H9 (cell line): ENCODE data around the gene KCNJ12. TPM values are rescaled to one million over a fixed set of nuclear protein-coding genes. Genes with fewer than 3 reads are reported as not detected.
"Not testable (repeated sequence)": the region's sequence is repeated elsewhere in the genome, so short reads cannot be mapped to it uniquely, and the experiment has no call there.

Experiments
- DNase-seq: peaks from one replicate; pipeline ENCODE4 v3.0.0-alpha.2; 2017
- H2AFZ ChIP-seq: one replicate; pipeline ENCODE4 v1.6.1; 2013; ENCODE audit warnings: mild to moderate bottlenecking, low read length, control low read depth, moderate library complexity
- H2AK5ac ChIP-seq: 2 replicates; pipeline ENCODE4 v1.6.1; 2013; ENCODE audit warnings: low read length, control low read depth, mixed read lengths; ENCODE audit not compliant: insufficient read length
- H2BK120ac ChIP-seq: one replicate; pipeline ENCODE4 v1.6.1; 2013; ENCODE audit warnings: low read depth, mild to moderate bottlenecking, low read length, control low read depth, inconsistent platforms; ENCODE audit not compliant: poor library complexity, severe bottlenecking
- H2BK12ac ChIP-seq: 2 replicates; pipeline ENCODE4 v1.6.1; 2013; ENCODE audit warnings: low read length, control low read depth, mixed read lengths, low read depth; ENCODE audit not compliant: insufficient read length
- H2BK15ac ChIP-seq: 2 replicates; pipeline ENCODE4 v1.6.1; 2013; ENCODE audit warnings: low read depth, low read length, control low read depth
- H2BK20ac ChIP-seq: one replicate; pipeline ENCODE4 v1.6.1; 2013; ENCODE audit warnings: low read depth, mild to moderate bottlenecking, low read length, control low read depth, inconsistent platforms; ENCODE audit not compliant: poor library complexity, severe bottlenecking
- H2BK5ac ChIP-seq: 2 replicates; pipeline ENCODE4 v1.6.1; 2013; ENCODE audit warnings: low read length, control low read depth, mixed read lengths; ENCODE audit not compliant: insufficient read length
- H3K14ac ChIP-seq: 2 replicates; pipeline ENCODE4 v1.6.1; 2013; ENCODE audit warnings: low read length, control low read depth; ENCODE audit not compliant: insufficient read depth
- H3K18ac ChIP-seq: 2 replicates; pipeline ENCODE4 v1.6.1; 2013; ENCODE audit warnings: low read depth, mild to moderate bottlenecking, mixed read lengths, low read length, control low read depth; ENCODE audit not compliant: insufficient read length
- H3K23ac ChIP-seq: 2 replicates; pipeline ENCODE4 v1.6.1; 2013; ENCODE audit warnings: low read length, control low read depth, mixed read lengths, low read depth; ENCODE audit not compliant: insufficient read length
- H3K23me2 ChIP-seq: 2 replicates; pipeline ENCODE4 v1.6.1; 2013; ENCODE audit warnings: low read depth, mild to moderate bottlenecking, mixed read lengths, low read length, control low read depth; ENCODE audit not compliant: insufficient read length, poor library complexity, severe bottlenecking
- H3K27ac ChIP-seq: 2 replicates; pipeline ENCODE4 v1.5.1; 2013; ENCODE audit warnings: low read length, control low read depth, mixed read lengths, low read depth; ENCODE audit not compliant: insufficient read length
- H3K27me3 ChIP-seq: 2 replicates; pipeline ENCODE4 v1.6.1; 2013; ENCODE audit warnings: low read length, control low read depth, inconsistent platforms; ENCODE audit not compliant: insufficient read depth
- H3K4ac ChIP-seq: 2 replicates; pipeline ENCODE4 v1.6.1; 2013; ENCODE audit warnings: low read depth, mild to moderate bottlenecking, control low read depth, inconsistent platforms, low read length, moderate library complexity
- H3K4me1 ChIP-seq: 2 replicates; pipeline ENCODE4 v1.6.1; 2013; ENCODE audit warnings: low read length, control low read depth, inconsistent platforms; ENCODE audit not compliant: insufficient read depth
- H3K4me2 ChIP-seq: 2 replicates; pipeline ENCODE4 v1.6.1; 2013; ENCODE audit warnings: low read length, control low read depth, mixed read lengths; ENCODE audit not compliant: insufficient read length, insufficient read depth
- H3K56ac ChIP-seq: 2 replicates; pipeline ENCODE4 v1.6.1; 2013; ENCODE audit warnings: low read depth, mild to moderate bottlenecking, mixed read lengths, low read length, control low read depth; ENCODE audit not compliant: insufficient read length
- H3K79me1 ChIP-seq: 2 replicates; pipeline ENCODE4 v1.6.1; 2013; ENCODE audit warnings: low read depth, mild to moderate bottlenecking, moderate library complexity, low read length, control low read depth, inconsistent platforms; ENCODE audit not compliant: insufficient read depth, poor library complexity, severe bottlenecking
- H3K79me2 ChIP-seq: 2 replicates; pipeline ENCODE4 v1.6.1; 2013; ENCODE audit warnings: low read length, control low read depth, inconsistent platforms; ENCODE audit not compliant: insufficient read depth
- H3K9ac ChIP-seq: 2 replicates; pipeline ENCODE4 v1.6.1; 2013; ENCODE audit warnings: low read length, control low read depth, mixed read lengths; ENCODE audit not compliant: insufficient read length; ENCODE audit errors: extremely low read depth
- H3K9me3 ChIP-seq: one replicate; pipeline ENCODE4 v1.6.1; 2013; ENCODE audit warnings: low read depth, low read length, inconsistent platforms; ENCODE audit not compliant: control insufficient read depth
- H3T11ph ChIP-seq: one replicate; pipeline ENCODE4 v1.6.1; 2013; ENCODE audit warnings: mild to moderate bottlenecking, low read length, control low read depth, inconsistent platforms
- H4K20me1 ChIP-seq: one replicate; pipeline ENCODE4 v1.6.1; 2013; ENCODE audit not compliant: control insufficient read depth, insufficient read length, insufficient read depth
- H4K5ac ChIP-seq: 2 replicates; pipeline ENCODE4 v1.6.1; 2013; ENCODE audit warnings: low read depth, mild to moderate bottlenecking, mixed read lengths, low read length, control low read depth; ENCODE audit not compliant: insufficient read length
- H4K8ac ChIP-seq: replicated peaks from 2 replicates; pipeline ENCODE4 v1.6.1; 2013; ENCODE audit warnings: low read length, control low read depth, mixed read lengths, low read depth; ENCODE audit not compliant: insufficient read length
- H4K91ac ChIP-seq: 2 replicates; pipeline ENCODE4 v1.6.1; 2013; ENCODE audit warnings: low read depth, mild to moderate bottlenecking, moderate library complexity, mixed read lengths, low read length, control low read depth; ENCODE audit not compliant: insufficient read length
- H3K27ac Mint-ChIP-seq, 3 experiments: 2 replicates in 2 of 3; 3 replicates in 1 of 3; pipeline ENCODE4 v1.8.0; 2020 to 2021; ENCODE audit warnings: mixed read lengths in 3 of 3, mild to moderate bottlenecking in 1 of 3, moderate library complexity in 1 of 3
- H3K27me3 Mint-ChIP-seq: 2 replicates; pipeline ENCODE4 v1.8.0; 2021; ENCODE audit warnings: low read depth, mild to moderate bottlenecking, moderate library complexity, mixed read lengths
- H3K36me3 Mint-ChIP-seq, 3 experiments: 2 replicates in 2 of 3; 3 replicates in 1 of 3; pipeline ENCODE4 v1.8.0; 2020 to 2021; ENCODE audit warnings: low read depth in 3 of 3, mixed read lengths in 3 of 3; ENCODE audit not compliant: insufficient read depth in 1 of 3
- H3K4me1 Mint-ChIP-seq, 2 experiments: 2 replicates each; pipeline ENCODE4 v1.8.0; 2020; ENCODE audit warnings: mixed read lengths in 2 of 2
- H3K4me3 Mint-ChIP-seq, 2 experiments: 2 replicates in 1 of 2; 3 replicates in 1 of 2; pipeline ENCODE4 v1.8.0; 2020 to 2021; ENCODE audit warnings: mild to moderate bottlenecking in 2 of 2, mixed read lengths in 2 of 2, moderate library complexity in 1 of 2
- H3K9me3 Mint-ChIP-seq, 2 experiments: 2 replicates in 1 of 2; 3 replicates in 1 of 2; pipeline ENCODE4 v1.8.0; 2020; ENCODE audit warnings: mild to moderate bottlenecking in 2 of 2, mixed read lengths in 2 of 2, moderate library complexity in 1 of 2
- CTCF ChIP-seq: fragments of 200-600 bp; sonication (generic); conservative IDR thresholded peaks from 3 replicates; pipeline ENCODE4 v1.8.0; 2021; ENCODE audit warnings: antibody characterized with exemption, mild to moderate bottlenecking
- WGBS: extraction: QIAGEN DNeasy Blood & Tissue Kit; methylation state at CpG from one replicate; pipeline ENCODE4 v1.1.7; 2013; ENCODE audit warnings: missing lambda C conversion rate, low lambda C conversion rate, mixed read lengths; ENCODE audit not compliant: insufficient read length; ENCODE audit errors: extremely low coverage; 5-methylcytosine and 5-hydroxymethylcytosine counted together
- total RNA-seq: library from RNA; stranded (reverse); gene quantifications from 2 replicates; pipeline ENCODE4 v1.2.1, GENCODE V29; 2021

KCNJ12 gene
- total RNA-seq, 1 experiment from 2014 or later: 0.39 TPM

GRCh38 chr17:21425736-21426135 lies 49.6 kb downstream of the KCNJ12 start:
- Mint-ChIP-seq H3K4me3 (no peak overlapping the region), H3K4me1 (no peaks in the 10 kb centered on the region), H3K27me3 (peaks cover 11% of the 10 kb centered on the region), H3K27ac (no peak overlapping the region), H3K36me3 (no peaks in the 10 kb centered on the region), H3K9me3 (peaks cover 1 to 5% of the 10 kb centered on the region in 2 experiments; a peak in 2 of 5 replicates)
- Histone ChIP-seq H2AK5ac (no peak overlapping the region), H3K9me3 (no peaks in the 10 kb centered on the region), H3K14ac (no peak overlapping the region), H2BK120ac (no peak overlapping the region), H2BK12ac (no peak overlapping the region), H3K9ac (no peak overlapping the region), H2BK20ac (no peak overlapping the region), H4K5ac (no peak overlapping the region), H3K4me1 (no peaks in the 10 kb centered on the region), H3T11ph (no peak overlapping the region), H3K56ac (no peak overlapping the region), H3K79me2 (no peaks in the 10 kb centered on the region), H3K27ac (no peak overlapping the region), H3K23me2 (no peaks in the 10 kb centered on the region), H3K79me1 (no peaks in the 10 kb centered on the region), H4K91ac (no peak overlapping the region), H3K27me3 (no peaks in the 10 kb centered on the region), H2BK5ac (no peak overlapping the region), H4K8ac (no peak overlapping the region), H2AFZ (no peak overlapping the region), H3K18ac (no peak overlapping the region), H4K20me1 (no peaks in the 10 kb centered on the region), H3K4ac (no peak overlapping the region), H3K23ac (no peak overlapping the region), H2BK15ac (no peak overlapping the region), H3K4me2 (no peak overlapping the region)
- no CpG with 5 or more reads among the region's 4 CpGs for WGBS
- TF ChIP-seq CTCF: no peak
- DNase-seq: peak; percentile 12

- H3K9me3 Mint-ChIP-seq, DNase-seq, H4K8ac ChIP-seq, H4K20me1 ChIP-seq, H3K4me3 Mint-ChIP-seq, H2BK20ac ChIP-seq, H2BK12ac ChIP-seq, H2BK15ac ChIP-seq, H2BK5ac ChIP-seq, H3K4me1 Mint-ChIP-seq, H3T11ph ChIP-seq, H3K23me2 ChIP-seq, H3K79me1 ChIP-seq, H3K79me2 ChIP-seq, H3K4ac ChIP-seq, H3K9ac ChIP-seq, H3K14ac ChIP-seq, H3K56ac ChIP-seq, H4K5ac ChIP-seq, H3K9me3 ChIP-seq, H3K27me3 ChIP-seq, H3K4me2 ChIP-seq, H3K27ac ChIP-seq, H4K91ac ChIP-seq, H3K18ac ChIP-seq, H3K27ac Mint-ChIP-seq, H3K36me3 Mint-ChIP-seq, H2BK120ac ChIP-seq, H3K4me1 ChIP-seq, H2AK5ac ChIP-seq, H2AFZ ChIP-seq, H3K23ac ChIP-seq: not testable (repeated sequence)
- H3K27me3 Mint-ChIP-seq: peaks cover 11% of the 10 kb centered on the region
- WGBS: no CpG with 5 or more reads among the region's 8 CpGs
Observed at GRCh38 chr17:21426246-21426645, 50.1 kb downstream of the KCNJ12 start.
